ENCODE results near the gene EBP.
"Not testable (repeated sequence)": the region's sequence is repeated elsewhere in the genome, so short reads cannot be mapped to it uniquely, and the experiment has no call there.

GRCh38 chrX:48525853-48526252, 4.2 kb downstream of the EBP start:
- not testable (repeated sequence) for TF ChIP-seq CTCF (conservative IDR thresholded peaks at IDR 0.05 in 1 of 2, IDR thresholded peaks at IDR 0.05 in 1 of 2; ENCODE audit: low read depth in 1 of 2, low read length in 2 of 2); EZH2 (IDR thresholded peaks at IDR 0.05; ENCODE audit: low read length, missing control alignments)

Measured in fibroblast of lung (primary cell).